GM10266 (cell line): ENCODE measurements around the gene CMTM3.
A peak's percentile ranks its signal among the peaks of the same experiment; 100 is the strongest.

Experiments used
- DNase-seq: peaks from one replicate; pipeline ENCODE4 v3.0.0; 2012; ENCODE audit errors: extremely low spot score
- TF ChIP-seq, protein P1 (sequence below): IDR thresholded peaks from 2 replicates; pipeline ENCODE4 v1.5.1; 2012; ENCODE audit warnings: mild to moderate bottlenecking, low read depth; ENCODE audit not compliant: control insufficient read depth, insufficient read depth; ENCODE audit errors: missing control alignments

Gene CMTM3, protein sequence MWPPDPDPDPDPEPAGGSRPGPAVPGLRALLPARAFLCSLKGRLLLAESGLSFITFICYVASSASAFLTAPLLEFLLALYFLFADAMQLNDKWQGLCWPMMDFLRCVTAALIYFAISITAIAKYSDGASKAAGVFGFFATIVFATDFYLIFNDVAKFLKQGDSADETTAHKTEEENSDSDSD

DNA sequence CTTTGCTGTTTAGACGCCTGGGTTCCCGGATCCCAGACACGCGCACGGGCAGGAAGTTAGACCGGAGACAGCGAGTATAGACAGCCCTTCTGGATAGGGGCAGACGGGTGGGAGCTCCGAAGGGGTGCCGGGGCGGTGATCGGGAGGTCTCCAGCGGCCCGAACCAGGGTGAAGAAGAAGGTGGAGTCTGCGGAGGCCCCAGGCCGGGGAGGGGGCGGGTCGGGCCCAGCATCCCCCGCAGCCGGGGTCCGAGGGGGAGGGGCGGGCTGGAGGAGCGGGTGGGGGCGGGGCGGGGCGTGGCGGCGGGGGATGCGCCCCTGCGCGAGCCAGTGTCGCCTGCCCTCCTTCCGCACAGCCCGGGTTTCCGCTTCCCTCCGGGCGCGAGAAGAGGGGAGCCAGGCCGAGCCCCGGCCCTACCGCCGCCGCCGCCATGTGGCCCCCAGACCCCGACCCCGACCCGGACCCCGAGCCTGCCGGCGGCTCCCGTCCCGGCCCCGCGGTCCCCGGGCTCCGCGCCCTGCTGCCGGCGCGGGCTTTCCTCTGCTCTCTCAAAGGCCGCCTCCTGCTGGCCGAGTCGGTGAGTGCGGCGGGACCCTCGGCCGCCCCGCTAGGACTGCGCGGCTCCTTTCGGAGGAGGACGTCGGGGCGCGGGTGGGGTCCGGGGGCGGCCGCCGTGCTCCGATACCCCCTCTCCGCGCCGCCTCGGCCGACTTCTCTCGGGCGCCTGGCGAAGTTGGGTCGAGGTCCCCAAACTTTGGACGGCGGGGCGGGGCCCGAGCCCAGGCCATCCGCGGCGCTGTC lies at the start of gene CMTM3:
TSS of gene CMTM3 (plus strand) at position 329 of the 801 bp plus-strand sequence. CDS start at position 431, 102 bp downstream.
- peak; percentile 84 for DNase-seq
- TF ChIP-seq, protein P1, sequence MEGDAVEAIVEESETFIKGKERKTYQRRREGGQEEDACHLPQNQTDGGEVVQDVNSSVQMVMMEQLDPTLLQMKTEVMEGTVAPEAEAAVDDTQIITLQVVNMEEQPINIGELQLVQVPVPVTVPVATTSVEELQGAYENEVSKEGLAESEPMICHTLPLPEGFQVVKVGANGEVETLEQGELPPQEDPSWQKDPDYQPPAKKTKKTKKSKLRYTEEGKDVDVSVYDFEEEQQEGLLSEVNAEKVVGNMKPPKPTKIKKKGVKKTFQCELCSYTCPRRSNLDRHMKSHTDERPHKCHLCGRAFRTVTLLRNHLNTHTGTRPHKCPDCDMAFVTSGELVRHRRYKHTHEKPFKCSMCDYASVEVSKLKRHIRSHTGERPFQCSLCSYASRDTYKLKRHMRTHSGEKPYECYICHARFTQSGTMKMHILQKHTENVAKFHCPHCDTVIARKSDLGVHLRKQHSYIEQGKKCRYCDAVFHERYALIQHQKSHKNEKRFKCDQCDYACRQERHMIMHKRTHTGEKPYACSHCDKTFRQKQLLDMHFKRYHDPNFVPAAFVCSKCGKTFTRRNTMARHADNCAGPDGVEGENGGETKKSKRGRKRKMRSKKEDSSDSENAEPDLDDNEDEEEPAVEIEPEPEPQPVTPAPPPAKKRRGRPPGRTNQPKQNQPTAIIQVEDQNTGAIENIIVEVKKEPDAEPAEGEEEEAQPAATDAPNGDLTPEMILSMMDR, result peak; percentile 82

DNA sequence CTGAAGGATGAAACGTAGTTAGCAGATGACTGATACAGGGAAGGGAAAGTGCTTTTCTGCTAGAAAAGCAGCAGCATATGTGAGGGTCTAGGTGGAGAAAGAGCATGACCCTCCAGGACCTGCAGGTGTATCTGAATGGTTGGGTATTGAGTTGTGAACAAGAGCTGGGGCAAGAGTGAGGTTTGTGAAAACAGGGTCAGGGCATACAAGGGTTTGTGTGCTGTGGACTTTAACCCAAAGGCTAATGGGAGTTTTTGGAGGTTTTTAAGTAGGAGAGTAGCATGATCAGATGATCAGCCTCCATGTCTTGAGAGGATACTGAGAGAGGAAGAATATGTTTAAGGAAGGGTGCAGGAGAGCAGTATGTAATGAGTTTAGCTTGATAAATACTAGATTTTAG lies 44.4 kb upstream of the CMTM3 start:
- no peak for DNase-seq
- TF ChIP-seq, protein P1, result no peak

DNA sequence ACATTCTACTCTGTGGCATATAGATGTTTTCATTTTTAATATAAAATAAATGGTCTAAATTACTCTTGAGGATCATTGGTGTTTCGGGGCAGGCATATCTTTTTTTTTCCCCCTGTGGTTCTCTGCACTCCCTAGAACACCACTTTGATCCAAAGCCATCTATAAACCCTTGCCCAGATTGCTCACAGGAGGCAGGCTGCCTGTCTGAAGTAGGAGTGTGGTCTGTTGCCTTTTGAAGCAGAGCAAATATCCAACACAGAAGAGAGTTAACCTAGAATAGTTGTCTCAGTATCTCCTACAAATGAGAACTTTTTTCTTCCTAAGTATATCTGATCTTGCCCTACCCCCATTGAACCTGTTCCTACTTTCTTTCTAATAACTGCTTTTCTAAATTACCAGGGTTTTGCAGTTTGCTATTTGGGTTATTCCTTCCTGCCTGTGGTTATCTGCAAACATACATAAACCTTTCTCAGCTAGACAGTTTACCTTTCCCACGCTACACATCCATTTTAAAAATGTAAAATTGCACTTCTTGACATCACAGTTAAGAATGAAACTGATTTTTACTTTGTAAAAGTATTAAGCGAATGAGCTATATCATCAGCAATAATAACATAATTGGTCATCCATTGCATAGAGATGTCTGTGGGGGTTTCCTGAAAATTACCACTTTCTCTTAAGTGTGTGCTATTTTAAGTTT lies 43.0 kb upstream of the CMTM3 start:
- TF ChIP-seq, protein P1, result no peak
- no peak for DNase-seq

DNA sequence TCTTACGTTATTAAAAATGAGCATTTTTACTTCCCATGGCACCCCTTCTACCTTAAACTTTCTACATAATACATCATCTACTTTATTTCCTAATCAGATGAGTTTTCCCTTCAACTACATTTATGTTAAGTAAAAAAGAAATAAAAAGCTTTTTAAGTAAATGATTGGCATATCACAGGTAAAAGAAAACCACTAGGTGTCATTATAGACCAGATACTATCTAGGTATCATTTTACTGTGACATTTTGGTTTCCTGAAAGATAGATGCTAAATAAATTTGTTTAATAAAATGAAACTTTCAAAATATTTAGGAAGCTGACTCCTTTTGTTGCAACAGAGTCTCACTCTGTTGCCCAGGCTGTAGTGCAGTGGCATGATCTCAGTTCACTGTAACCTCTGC lies 42.1 kb upstream of the CMTM3 start:
- DNase-seq, result no peak
- TF ChIP-seq, protein P1, result no peak

- DNase-seq, result no peak
- TF ChIP-seq, protein P1, result no peak
Measured at GRCh38 chr16:66562986-66563385, 41.5 kb upstream of the CMTM3 start.

GRCh38 chr16:66563574-66564334 lies 40.8 kb upstream of the CMTM3 start:
- DNase-seq, result no peak
- TF ChIP-seq, protein P1, result no peak
